Mononuclear cell (primary cell): ENCODE results near the gene FRMD3. TPM values are rescaled to one million over a fixed set of nuclear protein-coding genes. Genes with fewer than 3 reads are reported as not detected.

Experiments used
- H3K27me3 ChIP-seq: 2 replicates; pipeline ENCODE4 v1.6.0; 2011; ENCODE audit warnings: low read length, control low read depth; ENCODE audit not compliant: insufficient read depth
- H3K4me1 ChIP-seq: 2 replicates; pipeline ENCODE4 v1.5.1; 2011; ENCODE audit warnings: mild to moderate bottlenecking, low read length, control low read depth; ENCODE audit not compliant: insufficient read depth
- H3K4me3 ChIP-seq: 2 replicates; pipeline ENCODE4 v1.5.1; 2011; ENCODE audit warnings: mild to moderate bottlenecking, low read length, moderate library complexity
- H3K9me3 ChIP-seq: 2 replicates; pipeline ENCODE4 v1.5.1; 2011; ENCODE audit warnings: low read depth, mild to moderate bottlenecking, control low read depth, low read length
- total RNA-seq: library from RNA; depleted of rRNA; stranded (reverse); fragments of >200 nt; gene quantifications from one replicate; pipeline ENCODE4 v1.2.3, GENCODE V29; 2012

The FRMD3 gene
- total RNA-seq, 1 donor, result 15.1 TPM

- Histone ChIP-seq H3K9me3 (no peaks in the 10 kb centered on the region), H3K27me3 (no peaks in the 10 kb centered on the region), H3K4me1 (no peaks in the 10 kb centered on the region), H3K4me3 (no peak overlapping the region)
Measured at GRCh38 chr9:83199832-83200231, 338.4 kb downstream of the FRMD3 start.

GRCh38 chr9:83199240-83199639, 339.0 kb downstream of the FRMD3 start:
- Histone ChIP-seq H3K9me3 (no peaks in the 10 kb centered on the region), H3K4me1 (no peaks in the 10 kb centered on the region), H3K27me3 (no peaks in the 10 kb centered on the region), H3K4me3 (no peak overlapping the region)

GRCh38 chr9:83198371-83198770, 339.8 kb downstream of the FRMD3 start:
- Histone ChIP-seq H3K4me1 (no peaks in the 10 kb centered on the region), H3K9me3 (no peaks in the 10 kb centered on the region), H3K4me3 (no peak overlapping the region), H3K27me3 (no peaks in the 10 kb centered on the region)

- H3K4me3 ChIP-seq, result no peak overlapping the region
- H3K9me3 ChIP-seq, result no peaks in the 10 kb centered on the region
- H3K27me3 ChIP-seq, result no peaks in the 10 kb centered on the region
- no peaks in the 10 kb centered on the region for H3K4me1 ChIP-seq
Measured at GRCh38 chr9:83197591-83197990, 340.6 kb downstream of the FRMD3 start.

GRCh38 chr9:83196946-83197345, 341.3 kb downstream of the FRMD3 start:
- Histone ChIP-seq H3K9me3 (no peaks in the 10 kb centered on the region), H3K4me1 (no peaks in the 10 kb centered on the region), H3K4me3 (no peak overlapping the region), H3K27me3 (no peaks in the 10 kb centered on the region)

Other genes with a start within 250 kb of the FRMD3 start
- gene IDNK, start 84.7 kb upstream of the FRMD3 start, total RNA-seq, result 5.2 TPM
- 186 TPM for gene UBQLN1, start 169.6 kb upstream of the FRMD3 start, total RNA-seq